Measurements from ENCODE around the gene WNT1.

DNA sequence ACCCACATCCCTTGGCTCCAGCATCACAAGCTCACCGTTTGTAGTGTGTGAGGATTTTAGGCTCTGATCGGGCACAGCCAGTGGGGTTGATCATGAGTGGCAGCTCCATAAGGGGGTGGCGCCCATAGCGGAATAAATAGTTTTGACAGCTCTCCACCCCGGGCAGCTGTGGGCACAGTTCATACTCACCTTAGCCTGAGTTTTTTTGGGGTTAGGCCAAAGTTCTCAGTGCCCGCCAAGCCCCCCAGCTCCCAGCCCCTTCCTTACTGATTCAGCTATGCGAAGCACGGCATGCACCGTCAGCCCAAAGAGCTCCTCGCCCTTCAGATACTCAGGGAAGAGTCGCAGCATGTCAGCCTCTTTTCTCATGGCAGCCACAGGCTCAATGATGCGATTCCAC, 46.4 kb downstream of the WNT1 start:
- TF ChIP-seq, protein P1, sequence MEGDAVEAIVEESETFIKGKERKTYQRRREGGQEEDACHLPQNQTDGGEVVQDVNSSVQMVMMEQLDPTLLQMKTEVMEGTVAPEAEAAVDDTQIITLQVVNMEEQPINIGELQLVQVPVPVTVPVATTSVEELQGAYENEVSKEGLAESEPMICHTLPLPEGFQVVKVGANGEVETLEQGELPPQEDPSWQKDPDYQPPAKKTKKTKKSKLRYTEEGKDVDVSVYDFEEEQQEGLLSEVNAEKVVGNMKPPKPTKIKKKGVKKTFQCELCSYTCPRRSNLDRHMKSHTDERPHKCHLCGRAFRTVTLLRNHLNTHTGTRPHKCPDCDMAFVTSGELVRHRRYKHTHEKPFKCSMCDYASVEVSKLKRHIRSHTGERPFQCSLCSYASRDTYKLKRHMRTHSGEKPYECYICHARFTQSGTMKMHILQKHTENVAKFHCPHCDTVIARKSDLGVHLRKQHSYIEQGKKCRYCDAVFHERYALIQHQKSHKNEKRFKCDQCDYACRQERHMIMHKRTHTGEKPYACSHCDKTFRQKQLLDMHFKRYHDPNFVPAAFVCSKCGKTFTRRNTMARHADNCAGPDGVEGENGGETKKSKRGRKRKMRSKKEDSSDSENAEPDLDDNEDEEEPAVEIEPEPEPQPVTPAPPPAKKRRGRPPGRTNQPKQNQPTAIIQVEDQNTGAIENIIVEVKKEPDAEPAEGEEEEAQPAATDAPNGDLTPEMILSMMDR (conservative IDR thresholded peaks at IDR 0.05; ENCODE audit: low read depth, low read length), result no peak
- no peak for TF ChIP-seq EZH2 (IDR thresholded peaks at IDR 0.05; ENCODE audit: borderline replicate concordance, low read depth, low read length, poor library complexity, severe bottlenecking)

Measured in A673 (cell line).